MCF 10A (cell line): ENCODE data around the gene VOPP1. TPM values are rescaled to one million over a fixed set of nuclear protein-coding genes. Genes with fewer than 3 reads are reported as not detected.
A peak's percentile ranks its signal among the peaks of the same experiment; 100 is the strongest.

Source experiments
- BruUV-seq: library from RNA; stranded (reverse); fragments of 400-500 nt; replicated peaks from 2 replicates; lab custom pipeline; 2021; lab: Mats Ljungman, UMichigan
- CTCF ChIA-PET: fragments of 300-600 bp; sonication (Branson Sonifier 250); formaldehyde crosslinking; extraction: SDS; loops from one replicate; lab custom pipeline; 2021; ENCODE audit warnings: antibody characterized with exemption, inconsistent platforms; lab: Yijun Ruan, JAX
- POLR2A ChIA-PET: fragments of 300-600, 350-650 bp; sonication (Branson Sonifier 250); formaldehyde crosslinking; extraction: SDS; loops from one replicate; lab custom pipeline; 2020; ENCODE audit warnings: antibody characterized with exemption, inconsistent platforms; lab: Yijun Ruan, JAX
- DNase-seq: peaks from one replicate; pipeline ENCODE4 v3.0.0-alpha.2; 2018; ENCODE audit not compliant: unreplicated experiment
- H3K27ac Mint-ChIP-seq: one replicate; pipeline ENCODE4 v1.8.0; 2022; ENCODE audit warnings: mild to moderate bottlenecking, low read depth, mixed read lengths; ENCODE audit not compliant: unreplicated experiment
- H3K27me3 Mint-ChIP-seq: one replicate; pipeline ENCODE4 v1.8.0; 2022; ENCODE audit warnings: mixed read lengths; ENCODE audit not compliant: insufficient read depth, unreplicated experiment
- H3K36me3 Mint-ChIP-seq: one replicate; pipeline ENCODE4 v1.8.0; 2022; ENCODE audit warnings: mild to moderate bottlenecking, moderate library complexity, mixed read lengths; ENCODE audit not compliant: insufficient read depth, unreplicated experiment
- H3K4me1 Mint-ChIP-seq: one replicate; pipeline ENCODE4 v1.8.0; 2022; ENCODE audit warnings: mixed read lengths; ENCODE audit not compliant: insufficient read depth, unreplicated experiment
- H3K4me3 Mint-ChIP-seq: one replicate; pipeline ENCODE4 v1.8.0; 2022; ENCODE audit warnings: mild to moderate bottlenecking, moderate library complexity, mixed read lengths; ENCODE audit not compliant: unreplicated experiment
- H3K9me3 Mint-ChIP-seq: one replicate; pipeline ENCODE4 v1.8.0; 2022; ENCODE audit warnings: mixed read lengths; ENCODE audit not compliant: unreplicated experiment
- intact Hi-C: fragments of 100-400 bp; cut with micrococcal nuclease; formaldehyde crosslinking; loops from 2 replicates; pipeline ENCODE4 v1.14.1; 2022
- total RNA-seq: library from RNA; stranded (reverse); gene quantifications from 2 replicates; pipeline ENCODE4 v1.2.3, GENCODE V29; 2022
- TF ChIP-seq, protein P1 (sequence below): fragments of 200-600 bp; IDR thresholded peaks from one replicate; pipeline ENCODE4 v1.8.0; 2022; ENCODE audit warnings: antibody characterized with exemption, mild to moderate bottlenecking; ENCODE audit not compliant: unreplicated experiment

Gene VOPP1
- total RNA-seq, 1 experiment from 2014 or later = 29.2 TPM

DNA sequence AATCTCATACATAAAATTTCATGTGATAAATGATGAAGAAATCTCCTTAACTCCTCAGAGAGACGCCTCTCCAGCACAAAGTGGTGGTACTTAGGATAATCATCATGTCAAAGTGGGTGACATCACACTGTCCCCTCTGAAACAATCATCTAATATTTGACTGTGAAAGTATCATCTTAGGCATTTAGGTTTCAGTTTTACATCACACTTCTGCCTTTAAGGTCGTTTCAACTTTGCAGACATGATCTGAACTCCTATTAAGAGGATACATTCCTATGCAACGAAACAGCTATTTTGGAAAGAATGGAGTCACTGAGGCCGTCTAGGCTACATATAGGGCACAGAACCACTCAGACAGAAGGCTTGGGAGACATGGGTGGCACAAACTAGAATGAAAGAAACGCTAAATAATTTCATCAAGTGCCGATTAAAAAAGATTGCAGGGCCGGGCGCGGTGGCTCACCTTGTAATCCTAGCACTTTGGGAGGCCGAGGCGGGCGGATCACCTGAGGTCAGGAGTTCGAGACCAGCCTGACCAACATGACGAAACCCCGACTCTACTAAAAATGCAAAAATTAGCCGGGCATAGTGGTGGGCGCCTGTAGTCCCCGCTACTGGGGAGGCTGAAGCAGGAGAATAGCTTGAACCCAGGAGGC, 2.0 kb downstream of the VOPP1 start:
- no TSS peak for BruUV-seq
- peak overlapping the region; percentile 86 for H3K4me3 Mint-ChIP-seq
- CTCF ChIA-PET = interaction anchor here (0.6 to 0.9 kb wide), 2 partner anchors 9 to 35 kb away, joined by 4 to 5 read pairs; no protein-coding TSS in a partner anchor
- TF ChIP-seq, protein P1, sequence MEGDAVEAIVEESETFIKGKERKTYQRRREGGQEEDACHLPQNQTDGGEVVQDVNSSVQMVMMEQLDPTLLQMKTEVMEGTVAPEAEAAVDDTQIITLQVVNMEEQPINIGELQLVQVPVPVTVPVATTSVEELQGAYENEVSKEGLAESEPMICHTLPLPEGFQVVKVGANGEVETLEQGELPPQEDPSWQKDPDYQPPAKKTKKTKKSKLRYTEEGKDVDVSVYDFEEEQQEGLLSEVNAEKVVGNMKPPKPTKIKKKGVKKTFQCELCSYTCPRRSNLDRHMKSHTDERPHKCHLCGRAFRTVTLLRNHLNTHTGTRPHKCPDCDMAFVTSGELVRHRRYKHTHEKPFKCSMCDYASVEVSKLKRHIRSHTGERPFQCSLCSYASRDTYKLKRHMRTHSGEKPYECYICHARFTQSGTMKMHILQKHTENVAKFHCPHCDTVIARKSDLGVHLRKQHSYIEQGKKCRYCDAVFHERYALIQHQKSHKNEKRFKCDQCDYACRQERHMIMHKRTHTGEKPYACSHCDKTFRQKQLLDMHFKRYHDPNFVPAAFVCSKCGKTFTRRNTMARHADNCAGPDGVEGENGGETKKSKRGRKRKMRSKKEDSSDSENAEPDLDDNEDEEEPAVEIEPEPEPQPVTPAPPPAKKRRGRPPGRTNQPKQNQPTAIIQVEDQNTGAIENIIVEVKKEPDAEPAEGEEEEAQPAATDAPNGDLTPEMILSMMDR = no peak
- H3K9me3 Mint-ChIP-seq = no peaks in the 10 kb centered on the region
- no peaks in the 10 kb centered on the region for H3K27me3 Mint-ChIP-seq
- intact Hi-C loops = no loop called here
- POLR2A ChIA-PET = interaction anchor here (0.6 to 6.5 kb wide), 7 partner anchors 17 to 478 kb away, joined by 3 to 62 read pairs (median 3); no protein-coding TSS in a partner anchor
- DNase-seq = no peak
- peaks cover 45% of the 10 kb centered on the region for H3K4me1 Mint-ChIP-seq
- peak overlapping the region; percentile 63 for H3K27ac Mint-ChIP-seq
- peaks cover 7% of the 10 kb centered on the region for H3K36me3 Mint-ChIP-seq

- Mint-ChIP-seq H3K9me3 (no peaks in the 10 kb centered on the region), H3K4me3 (no peak overlapping the region), H3K27me3 (no peaks in the 10 kb centered on the region), H3K36me3 (peaks cover 7% of the 10 kb centered on the region), H3K27ac (peak overlapping the region; percentile 63), H3K4me1 (peaks cover 49% of the 10 kb centered on the region)
- DNase-seq = no peak
- CTCF ChIA-PET = interaction anchor here (0.6 to 1.1 kb wide), 2 partner anchors 35 to 315 kb away, joined by 4 read pairs; no protein-coding TSS in a partner anchor
- intact Hi-C loops = no loop called here
- BruUV-seq = no TSS peak
- POLR2A ChIA-PET = interaction anchor here (1.4 to 6.5 kb wide), 3 partner anchors 17 to 204 kb away, joined by 4 to 62 read pairs (median 40); no protein-coding TSS in a partner anchor
- TF ChIP-seq, protein P1 = no peak
Measured at GRCh38 chr7:55569797-55570196, 2.5 kb downstream of the VOPP1 start.

GRCh38 chr7:55569269-55569663, 3.0 kb downstream of the VOPP1 start:
- Mint-ChIP-seq H3K9me3 (no peaks in the 10 kb centered on the region), H3K4me1 (peaks cover 46% of the 10 kb centered on the region), H3K27me3 (no peaks in the 10 kb centered on the region), H3K36me3 (peaks cover 7% of the 10 kb centered on the region), H3K4me3 (no peak overlapping the region), H3K27ac (no peak overlapping the region)
- no peak for DNase-seq
- intact Hi-C loops = no loop called here
- POLR2A ChIA-PET = interaction anchor here (1.1 to 6.5 kb wide), 4 partner anchors 16 to 204 kb away, joined by 3 to 62 read pairs (median 22); no protein-coding TSS in a partner anchor
- TF ChIP-seq, protein P1 = no peak
- no TSS peak for BruUV-seq
- CTCF ChIA-PET = interaction anchor here (1.1 to 1.5 kb wide), 2 partner anchors 15 to 314 kb away, joined by 4 read pairs; no protein-coding TSS in a partner anchor

GRCh38 chr7:55568613-55569268, 3.6 kb downstream of the VOPP1 start:
- TF ChIP-seq, protein P1 = no peak
- ChIA-PET CTCF (interaction anchor here (0.6 to 1.5 kb wide), 5 partner anchors 15 to 437 kb away, joined by 3 to 6 read pairs (median 4); no protein-coding TSS in a partner anchor), POLR2A (interaction anchor here (1.1 to 6.5 kb wide), 2 partner anchors 16 to 23 kb away, joined by 3 to 62 read pairs; no protein-coding TSS in a partner anchor)
- intact Hi-C loops = no loop called here
- BruUV-seq = no TSS peak
- no peaks in the 10 kb centered on the region for H3K9me3 Mint-ChIP-seq
- DNase-seq = no peak
- peaks cover 46% of the 10 kb centered on the region for H3K4me1 Mint-ChIP-seq
- peaks cover 7% of the 10 kb centered on the region for H3K36me3 Mint-ChIP-seq
- no peaks in the 10 kb centered on the region for H3K27me3 Mint-ChIP-seq
- no peak overlapping the region for H3K4me3 Mint-ChIP-seq
- H3K27ac Mint-ChIP-seq = no peak overlapping the region
